ENCODE measurements around the gene CAMTA1. TPM values are rescaled to one million over a fixed set of nuclear protein-coding genes. Genes with fewer than 3 reads are reported as not detected.

Gene CAMTA1
- polyA plus RNA-seq, 1 donor from 2014 or later, result 162 TPM

DNA sequence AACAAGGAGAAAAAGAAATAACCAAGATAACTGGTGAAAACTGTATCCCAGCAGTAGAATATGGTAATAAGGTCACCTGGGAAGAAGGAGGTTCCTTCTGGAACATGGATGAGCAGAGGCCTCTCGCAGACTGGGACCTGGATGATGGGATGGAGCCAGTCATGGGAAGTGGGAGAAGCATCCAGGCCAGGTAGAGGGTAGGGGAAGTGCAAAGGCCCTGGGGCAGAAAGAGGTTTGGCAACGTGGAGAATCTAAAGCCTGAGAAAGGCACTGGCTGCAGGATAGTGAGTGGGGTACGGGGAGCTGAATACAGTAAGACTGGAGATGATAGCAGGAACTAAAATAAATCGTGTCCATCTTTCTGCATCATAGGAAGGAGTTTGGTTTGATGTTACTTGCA lies 889.7 kb downstream of the CAMTA1 start:
- Histone ChIP-seq H2AFZ (ENCODE audit: low read depth, low read length) (no peak overlapping the region), H3K79me2 (replicated peaks; ENCODE audit: insufficient read depth, low read length) (no peaks in the 10 kb centered on the region), H3K27ac (ENCODE audit: low read length) (no peak overlapping the region), H3K9me2 (ENCODE audit: insufficient read depth, low read length) (no peaks in the 10 kb centered on the region), H3K36me3 (ENCODE audit: insufficient read depth, low read length) (no peaks in the 10 kb centered on the region), H3K4me2 (ENCODE audit: low read length) (no peak overlapping the region), H3K27me3 (ENCODE audit: insufficient read depth, low read depth, low read length) (no peaks in the 10 kb centered on the region), H3K9me3 (ENCODE audit: low read length) (no peaks in the 10 kb centered on the region), H3K4me3 (ENCODE audit: low read length) (no peak overlapping the region), H4K20me1 (ENCODE audit: insufficient read depth) (no peaks in the 10 kb centered on the region), H3F3A (ENCODE audit: insufficient read depth, low read length, poor library complexity, severe bottlenecking) (peaks cover 11% of the 10 kb centered on the region), H3K9ac (ENCODE audit: low read length) (no peak overlapping the region)
- TF ChIP-seq EP300 (conservative IDR thresholded peaks at IDR 0.05; ENCODE audit: poor library complexity, severe bottlenecking) (no peak), RAD21 (conservative IDR thresholded peaks at IDR 0.05) (no peak), MXI1 (conservative IDR thresholded peaks at IDR 0.05; ENCODE audit: poor library complexity, severe bottlenecking) (no peak)

DNA sequence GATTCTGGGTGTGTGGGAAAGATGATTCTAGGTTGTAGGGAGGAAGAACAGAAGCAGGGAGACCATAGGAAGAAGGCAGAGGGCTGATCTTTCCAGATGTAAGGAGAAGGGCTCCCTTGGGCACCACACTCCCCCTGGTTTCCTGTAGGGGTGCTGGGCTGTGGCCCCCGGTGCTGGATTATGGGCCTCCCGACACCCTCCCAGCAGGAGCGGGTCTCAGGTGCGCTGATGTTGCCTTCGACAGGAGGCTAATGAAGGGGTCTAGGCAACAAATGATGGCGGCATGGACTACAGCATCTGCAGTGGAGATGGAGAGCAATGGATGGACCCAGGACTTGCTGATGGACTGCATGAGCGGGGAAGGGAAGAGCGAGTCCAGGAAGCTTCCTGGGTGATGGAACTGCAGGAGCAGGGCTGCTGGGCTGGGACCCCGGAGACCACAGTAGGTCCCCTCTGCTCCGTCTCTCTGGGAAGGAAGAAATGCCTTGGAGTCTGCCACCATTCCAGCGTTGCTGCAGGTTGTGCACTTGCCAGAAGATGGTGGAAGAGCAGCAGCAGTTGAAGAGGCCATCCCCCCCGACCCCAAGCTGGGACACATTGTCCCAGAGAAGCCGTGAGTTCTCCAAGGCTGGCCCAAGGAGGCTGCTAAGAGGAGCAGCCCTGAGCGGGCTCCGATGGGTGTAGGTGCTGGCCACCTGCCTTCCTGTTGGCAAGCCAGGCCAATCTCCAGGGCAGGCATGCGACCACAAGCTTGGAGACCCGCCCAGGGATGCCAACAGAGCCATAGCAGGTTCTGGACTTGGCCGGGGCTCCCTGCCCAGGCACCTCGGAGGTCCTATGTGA lies 890.4 kb downstream of the CAMTA1 start:
- H3K27ac ChIP-seq (ENCODE audit: low read length), result no peak overlapping the region
- no peaks in the 10 kb centered on the region for H4K20me1 ChIP-seq (ENCODE audit: insufficient read depth)
- TF ChIP-seq, protein P1, sequence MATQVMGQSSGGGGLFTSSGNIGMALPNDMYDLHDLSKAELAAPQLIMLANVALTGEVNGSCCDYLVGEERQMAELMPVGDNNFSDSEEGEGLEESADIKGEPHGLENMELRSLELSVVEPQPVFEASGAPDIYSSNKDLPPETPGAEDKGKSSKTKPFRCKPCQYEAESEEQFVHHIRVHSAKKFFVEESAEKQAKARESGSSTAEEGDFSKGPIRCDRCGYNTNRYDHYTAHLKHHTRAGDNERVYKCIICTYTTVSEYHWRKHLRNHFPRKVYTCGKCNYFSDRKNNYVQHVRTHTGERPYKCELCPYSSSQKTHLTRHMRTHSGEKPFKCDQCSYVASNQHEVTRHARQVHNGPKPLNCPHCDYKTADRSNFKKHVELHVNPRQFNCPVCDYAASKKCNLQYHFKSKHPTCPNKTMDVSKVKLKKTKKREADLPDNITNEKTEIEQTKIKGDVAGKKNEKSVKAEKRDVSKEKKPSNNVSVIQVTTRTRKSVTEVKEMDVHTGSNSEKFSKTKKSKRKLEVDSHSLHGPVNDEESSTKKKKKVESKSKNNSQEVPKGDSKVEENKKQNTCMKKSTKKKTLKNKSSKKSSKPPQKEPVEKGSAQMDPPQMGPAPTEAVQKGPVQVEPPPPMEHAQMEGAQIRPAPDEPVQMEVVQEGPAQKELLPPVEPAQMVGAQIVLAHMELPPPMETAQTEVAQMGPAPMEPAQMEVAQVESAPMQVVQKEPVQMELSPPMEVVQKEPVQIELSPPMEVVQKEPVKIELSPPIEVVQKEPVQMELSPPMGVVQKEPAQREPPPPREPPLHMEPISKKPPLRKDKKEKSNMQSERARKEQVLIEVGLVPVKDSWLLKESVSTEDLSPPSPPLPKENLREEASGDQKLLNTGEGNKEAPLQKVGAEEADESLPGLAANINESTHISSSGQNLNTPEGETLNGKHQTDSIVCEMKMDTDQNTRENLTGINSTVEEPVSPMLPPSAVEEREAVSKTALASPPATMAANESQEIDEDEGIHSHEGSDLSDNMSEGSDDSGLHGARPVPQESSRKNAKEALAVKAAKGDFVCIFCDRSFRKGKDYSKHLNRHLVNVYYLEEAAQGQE (IDR thresholded peaks at IDR 0.05; ENCODE audit: borderline replicate concordance), result no peak
- TF ChIP-seq EZH2 (IDR thresholded peaks at IDR 0.05; ENCODE audit: borderline replicate concordance, insufficient read depth, low read length, poor library complexity, severe bottlenecking) (no peak), MXI1 (conservative IDR thresholded peaks at IDR 0.05; ENCODE audit: poor library complexity, severe bottlenecking) (no peak)
- TF ChIP-seq, protein P2, sequence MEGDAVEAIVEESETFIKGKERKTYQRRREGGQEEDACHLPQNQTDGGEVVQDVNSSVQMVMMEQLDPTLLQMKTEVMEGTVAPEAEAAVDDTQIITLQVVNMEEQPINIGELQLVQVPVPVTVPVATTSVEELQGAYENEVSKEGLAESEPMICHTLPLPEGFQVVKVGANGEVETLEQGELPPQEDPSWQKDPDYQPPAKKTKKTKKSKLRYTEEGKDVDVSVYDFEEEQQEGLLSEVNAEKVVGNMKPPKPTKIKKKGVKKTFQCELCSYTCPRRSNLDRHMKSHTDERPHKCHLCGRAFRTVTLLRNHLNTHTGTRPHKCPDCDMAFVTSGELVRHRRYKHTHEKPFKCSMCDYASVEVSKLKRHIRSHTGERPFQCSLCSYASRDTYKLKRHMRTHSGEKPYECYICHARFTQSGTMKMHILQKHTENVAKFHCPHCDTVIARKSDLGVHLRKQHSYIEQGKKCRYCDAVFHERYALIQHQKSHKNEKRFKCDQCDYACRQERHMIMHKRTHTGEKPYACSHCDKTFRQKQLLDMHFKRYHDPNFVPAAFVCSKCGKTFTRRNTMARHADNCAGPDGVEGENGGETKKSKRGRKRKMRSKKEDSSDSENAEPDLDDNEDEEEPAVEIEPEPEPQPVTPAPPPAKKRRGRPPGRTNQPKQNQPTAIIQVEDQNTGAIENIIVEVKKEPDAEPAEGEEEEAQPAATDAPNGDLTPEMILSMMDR (IDR thresholded peaks at IDR 0.05; ENCODE audit: poor library complexity, severe bottlenecking), result no peak
- H3K79me2 ChIP-seq (replicated peaks; ENCODE audit: insufficient read depth, low read length), result no peaks in the 10 kb centered on the region
- H3K9ac ChIP-seq (ENCODE audit: low read length), result no peak overlapping the region
- H3K4me3 ChIP-seq (ENCODE audit: low read length), result no peak overlapping the region
- no peaks in the 10 kb centered on the region for H3K9me2 ChIP-seq (ENCODE audit: insufficient read depth, low read length)
- H2AFZ ChIP-seq (ENCODE audit: low read depth, low read length), result no peak overlapping the region
- H3K27me3 ChIP-seq (ENCODE audit: insufficient read depth, low read depth, low read length), result no peaks in the 10 kb centered on the region
- peaks cover 7% of the 10 kb centered on the region for H3F3A ChIP-seq (ENCODE audit: insufficient read depth, low read length, poor library complexity, severe bottlenecking)
- H3K36me3 ChIP-seq (ENCODE audit: insufficient read depth, low read length), result no peaks in the 10 kb centered on the region
- H3K9me3 ChIP-seq (ENCODE audit: low read length), result no peaks in the 10 kb centered on the region
- H3K4me2 ChIP-seq (ENCODE audit: low read length), result no peak overlapping the region

Data from neural cell (in vitro differentiated cells).